Tibial artery (tissue), 4 donors: ENCODE results near the gene EXOC3L4.
A peak's percentile ranks its signal among the peaks of the same experiment; 100 is the strongest.

Source experiments
- DNase-seq, 2 donors: peaks; one replicate each; pipeline ENCODE4 v3.0.0-alpha.2; 2019
- H3K27ac ChIP-seq, 2 donors: fragments of 200-600 bp; sonication (generic) in 1 of 2; 1 replicate in 1 of 2; 2 replicates in 1 of 2; pipeline ENCODE4 v1.5.1; 2018 to 2019; ENCODE audit warnings: mild to moderate bottlenecking in 1 of 2
- H3K27me3 ChIP-seq, 2 donors: fragments of 200-600 bp; sonication (generic) in 1 of 2; one replicate each; pipeline versions ENCODE4 v1.5.1 to v1.6.0; 2016 to 2019
- H3K36me3 ChIP-seq, 3 donors: fragments of 200-600 bp; sonication (generic) in 2 of 3; one replicate each; pipeline ENCODE4 v1.5.1; 2016 to 2019; ENCODE audit warnings: mild to moderate bottlenecking in 2 of 3
- H3K4me1 ChIP-seq, 4 donors: fragments of 200-600 bp; sonication (generic) in 2 of 4; 1 replicate in 3 of 4; 2 replicates in 1 of 4; pipeline ENCODE4 v1.5.1; 2016 to 2019
- H3K4me3 ChIP-seq, 2 donors: fragments of 200-600 bp; sonication (generic) in 1 of 2; 1 replicate in 1 of 2; 2 replicates in 1 of 2; pipeline ENCODE4 v1.5.1; 2018 to 2019; ENCODE audit warnings: mild to moderate bottlenecking in 2 of 2
- H3K9me3 ChIP-seq, 3 donors: fragments of 200-600 bp; sonication (generic) in 1 of 3; one replicate each; pipeline ENCODE4 v1.5.1; 2016 to 2019
- intact Hi-C: fragments of 100-400 bp; cut with DNase I; formaldehyde crosslinking; loops from one replicate; pipeline ENCODE4 v1.15.0; 2023; ENCODE audit warnings: low total_unique reads
- TF ChIP-seq, protein P1 (sequence below), 2 experiments: fragments of 200-600 bp in 1 of 2; fragments of 450-650 bp in 1 of 2; IDR thresholded peaks; one replicate each; pipeline ENCODE4 v1.5.1; 2017 to 2019; ENCODE audit warnings: antibody characterized with exemption in 2 of 2, mild to moderate bottlenecking in 1 of 2, moderate library complexity in 1 of 2

Gene EXOC3L4

GRCh38 chr14:103067231-103067954 lies 27.1 kb upstream of the EXOC3L4 start:
- H3K27ac ChIP-seq: no peak overlapping the region
- intact Hi-C loops: no loop called here
- TF ChIP-seq, protein P1, sequence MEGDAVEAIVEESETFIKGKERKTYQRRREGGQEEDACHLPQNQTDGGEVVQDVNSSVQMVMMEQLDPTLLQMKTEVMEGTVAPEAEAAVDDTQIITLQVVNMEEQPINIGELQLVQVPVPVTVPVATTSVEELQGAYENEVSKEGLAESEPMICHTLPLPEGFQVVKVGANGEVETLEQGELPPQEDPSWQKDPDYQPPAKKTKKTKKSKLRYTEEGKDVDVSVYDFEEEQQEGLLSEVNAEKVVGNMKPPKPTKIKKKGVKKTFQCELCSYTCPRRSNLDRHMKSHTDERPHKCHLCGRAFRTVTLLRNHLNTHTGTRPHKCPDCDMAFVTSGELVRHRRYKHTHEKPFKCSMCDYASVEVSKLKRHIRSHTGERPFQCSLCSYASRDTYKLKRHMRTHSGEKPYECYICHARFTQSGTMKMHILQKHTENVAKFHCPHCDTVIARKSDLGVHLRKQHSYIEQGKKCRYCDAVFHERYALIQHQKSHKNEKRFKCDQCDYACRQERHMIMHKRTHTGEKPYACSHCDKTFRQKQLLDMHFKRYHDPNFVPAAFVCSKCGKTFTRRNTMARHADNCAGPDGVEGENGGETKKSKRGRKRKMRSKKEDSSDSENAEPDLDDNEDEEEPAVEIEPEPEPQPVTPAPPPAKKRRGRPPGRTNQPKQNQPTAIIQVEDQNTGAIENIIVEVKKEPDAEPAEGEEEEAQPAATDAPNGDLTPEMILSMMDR (IDR thresholded peaks at IDR 0.05): no peak

DNA sequence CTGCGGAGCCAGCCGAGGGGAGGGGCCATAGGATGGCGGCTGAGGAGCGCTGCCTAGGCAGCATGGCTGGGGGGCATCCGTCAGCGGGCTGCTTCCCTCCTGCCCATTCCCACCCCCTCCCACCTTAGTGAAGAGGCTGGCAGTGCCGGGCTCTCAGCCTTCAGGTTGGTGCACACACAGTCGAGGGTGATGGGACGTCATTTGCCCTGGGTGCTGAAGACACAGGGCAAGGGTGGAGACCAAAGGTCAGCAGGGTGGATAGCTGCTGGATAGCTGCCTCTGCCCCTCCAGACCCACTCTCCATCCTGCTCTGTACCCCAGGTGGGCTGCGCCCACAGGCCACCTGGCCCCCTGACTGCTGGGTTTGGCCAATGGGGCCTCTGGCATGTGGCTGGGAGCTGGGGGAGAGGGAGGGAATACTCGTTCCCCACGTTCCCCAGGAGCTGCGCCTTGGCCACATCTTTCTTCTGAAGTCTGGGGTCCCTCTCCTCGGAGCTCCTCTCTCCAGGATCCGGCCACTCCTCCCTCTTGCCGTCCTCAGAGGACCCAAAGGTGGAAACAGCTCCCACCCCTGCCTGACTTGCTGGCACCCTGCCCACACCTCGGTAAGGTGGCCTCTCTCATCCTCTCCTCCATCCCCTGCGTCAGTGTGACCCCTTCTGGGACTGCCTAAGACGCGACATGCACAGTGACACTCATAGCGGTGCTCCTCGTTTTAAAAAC lies 26.0 kb upstream of the EXOC3L4 start:
- Histone ChIP-seq H3K27ac (no peak overlapping the region), H3K4me3 (no peak overlapping the region), H3K27me3 (peaks cover 0 to 4% of the 10 kb centered on the region in 2 donors), H3K4me1 (no peaks in the 10 kb centered on the region), H3K36me3 (no peaks in the 10 kb centered on the region), H3K9me3 (no peaks in the 10 kb centered on the region)
- TF ChIP-seq, protein P1 (IDR thresholded peaks at IDR 0.05): no peak
- no peak for DNase-seq
- intact Hi-C loops: no loop called here

More at GRCh38 chr14:103067231-103067954, 27.1 kb upstream of the EXOC3L4 start:
- no peaks in the 10 kb centered on the region for H3K36me3 ChIP-seq
- no peaks in the 10 kb centered on the region for H3K4me1 ChIP-seq
- no peak overlapping the region for H3K4me3 ChIP-seq
- no peaks in the 10 kb centered on the region for H3K9me3 ChIP-seq
- H3K27me3 ChIP-seq: peaks cover 0 to 4% of the 10 kb centered on the region in 2 donors
- peak in 1 of 2 donors; percentile 68 for DNase-seq

DNA sequence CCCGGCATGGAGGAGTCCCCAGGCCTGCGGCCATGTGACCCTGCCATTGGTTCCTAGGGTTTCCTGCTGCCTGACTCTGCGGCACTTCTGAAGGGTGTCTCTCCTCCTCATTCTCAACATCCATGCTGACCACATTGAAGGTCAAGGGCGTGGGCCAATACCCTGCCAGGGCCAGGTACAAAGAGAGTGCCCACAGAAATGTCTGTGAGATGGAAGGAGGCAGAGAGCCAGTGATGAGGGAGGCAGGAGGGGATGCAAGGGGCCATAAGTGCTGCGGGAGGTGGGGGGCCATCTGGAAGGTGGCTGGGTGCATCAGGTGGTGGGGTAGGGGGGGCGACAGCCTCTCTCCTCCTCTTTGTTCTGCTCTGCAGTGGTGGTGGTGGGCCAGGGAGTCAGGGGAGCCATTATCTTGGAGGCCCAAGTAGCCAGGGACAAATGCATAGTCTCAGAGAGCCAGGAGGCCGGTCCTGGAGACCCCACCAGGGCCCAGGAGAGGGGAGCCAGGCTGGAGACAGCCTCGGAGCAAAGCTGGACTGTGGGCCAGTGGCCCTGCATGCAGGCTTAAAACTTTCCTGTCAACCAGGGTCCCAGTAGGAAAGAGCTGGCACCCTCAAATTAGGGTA lies 24.2 kb upstream of the EXOC3L4 start:
- Histone ChIP-seq H3K27ac (no peak overlapping the region), H3K9me3 (no peaks in the 10 kb centered on the region), H3K4me1 (peaks cover 0 to 8% (median 6%) of the 10 kb centered on the region in 4 donors), H3K27me3 (peaks cover 0 to 4% of the 10 kb centered on the region in 2 donors), H3K36me3 (no peaks in the 10 kb centered on the region), H3K4me3 (no peak overlapping the region)
- TF ChIP-seq, protein P1 (IDR thresholded peaks at IDR 0.05): no peak
- no peak for DNase-seq
- intact Hi-C loops: no loop called here

DNA sequence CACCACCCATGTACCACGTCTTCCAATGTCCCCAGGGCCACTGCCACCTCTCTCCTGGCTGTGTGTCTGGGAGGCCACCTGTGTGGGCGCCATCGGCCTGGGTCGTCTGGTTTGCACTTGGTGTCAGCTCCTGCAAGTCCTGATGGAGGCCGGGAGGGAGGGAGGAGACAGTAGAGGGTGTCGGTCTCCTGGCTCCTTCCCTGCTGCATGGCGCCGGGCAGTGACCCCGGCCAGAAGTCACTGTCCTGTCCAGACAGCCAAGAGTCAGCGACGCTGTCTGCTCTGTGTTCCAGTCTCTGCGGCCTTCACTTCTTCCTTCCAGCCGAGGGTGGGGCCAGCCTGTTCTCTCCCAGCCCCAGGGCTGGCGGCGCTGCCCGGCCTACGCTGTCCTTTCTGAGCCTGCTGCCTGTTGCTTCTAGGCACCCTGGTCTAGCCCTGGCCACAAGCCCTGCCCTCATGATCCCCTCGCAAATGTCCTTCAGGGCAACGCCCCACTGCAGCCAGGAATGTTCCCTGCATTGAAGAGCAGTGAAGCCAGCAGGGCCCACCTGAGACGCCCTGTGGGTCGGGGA lies 23.5 kb upstream of the EXOC3L4 start:
- no peaks in the 10 kb centered on the region for H3K36me3 ChIP-seq
- H3K27ac ChIP-seq: no peak overlapping the region
- intact Hi-C loops: no loop called here
- H3K4me3 ChIP-seq: no peak overlapping the region
- H3K27me3 ChIP-seq: peaks cover 0 to 4% of the 10 kb centered on the region in 2 donors
- H3K9me3 ChIP-seq: no peaks in the 10 kb centered on the region
- no peak for DNase-seq
- TF ChIP-seq, protein P1 (IDR thresholded peaks at IDR 0.05): no peak
- peaks cover 0 to 15% (median 9%) of the 10 kb centered on the region in 4 donors for H3K4me1 ChIP-seq

GRCh38 chr14:103071544-103072251 lies 22.8 kb upstream of the EXOC3L4 start:
- no peak for DNase-seq
- no peak overlapping the region for H3K27ac ChIP-seq
- H3K4me1 ChIP-seq: peaks cover 0 to 15% (median 10%) of the 10 kb centered on the region in 4 donors
- TF ChIP-seq, protein P1 (IDR thresholded peaks at IDR 0.05): no peak
- no peak overlapping the region for H3K4me3 ChIP-seq
- peaks cover 0 to 4% of the 10 kb centered on the region in 2 donors for H3K27me3 ChIP-seq
- no peaks in the 10 kb centered on the region for H3K36me3 ChIP-seq
- no peaks in the 10 kb centered on the region for H3K9me3 ChIP-seq
- intact Hi-C loops: no loop called here
